H9 (cell line): Measurements from ENCODE around the gene GRIP2. TPM values are rescaled to one million over a fixed set of nuclear protein-coding genes. Genes with fewer than 3 reads are reported as not detected.

Experiments used
- DNase-seq: peaks from one replicate; pipeline ENCODE4 v3.0.0-alpha.2; 2017
- H2AFZ ChIP-seq: one replicate; pipeline ENCODE4 v1.6.1; 2013; ENCODE audit warnings: mild to moderate bottlenecking, low read length, control low read depth, moderate library complexity
- H2AK5ac ChIP-seq: 2 replicates; pipeline ENCODE4 v1.6.1; 2013; ENCODE audit warnings: low read length, control low read depth, mixed read lengths; ENCODE audit not compliant: insufficient read length
- H2BK120ac ChIP-seq: one replicate; pipeline ENCODE4 v1.6.1; 2013; ENCODE audit warnings: low read depth, mild to moderate bottlenecking, low read length, control low read depth, inconsistent platforms; ENCODE audit not compliant: poor library complexity, severe bottlenecking
- H2BK12ac ChIP-seq: 2 replicates; pipeline ENCODE4 v1.6.1; 2013; ENCODE audit warnings: low read length, control low read depth, mixed read lengths, low read depth; ENCODE audit not compliant: insufficient read length
- H2BK15ac ChIP-seq: 2 replicates; pipeline ENCODE4 v1.6.1; 2013; ENCODE audit warnings: low read depth, low read length, control low read depth
- H2BK20ac ChIP-seq: one replicate; pipeline ENCODE4 v1.6.1; 2013; ENCODE audit warnings: low read depth, mild to moderate bottlenecking, low read length, control low read depth, inconsistent platforms; ENCODE audit not compliant: poor library complexity, severe bottlenecking
- H2BK5ac ChIP-seq: 2 replicates; pipeline ENCODE4 v1.6.1; 2013; ENCODE audit warnings: low read length, control low read depth, mixed read lengths; ENCODE audit not compliant: insufficient read length
- H3K14ac ChIP-seq: 2 replicates; pipeline ENCODE4 v1.6.1; 2013; ENCODE audit warnings: low read length, control low read depth; ENCODE audit not compliant: insufficient read depth
- H3K18ac ChIP-seq: 2 replicates; pipeline ENCODE4 v1.6.1; 2013; ENCODE audit warnings: low read depth, mild to moderate bottlenecking, mixed read lengths, low read length, control low read depth; ENCODE audit not compliant: insufficient read length
- H3K23ac ChIP-seq: 2 replicates; pipeline ENCODE4 v1.6.1; 2013; ENCODE audit warnings: low read length, control low read depth, mixed read lengths, low read depth; ENCODE audit not compliant: insufficient read length
- H3K23me2 ChIP-seq: 2 replicates; pipeline ENCODE4 v1.6.1; 2013; ENCODE audit warnings: low read depth, mild to moderate bottlenecking, mixed read lengths, low read length, control low read depth; ENCODE audit not compliant: insufficient read length, poor library complexity, severe bottlenecking
- H3K27ac ChIP-seq: 2 replicates; pipeline ENCODE4 v1.5.1; 2013; ENCODE audit warnings: low read length, control low read depth, mixed read lengths, low read depth; ENCODE audit not compliant: insufficient read length
- H3K27me3 ChIP-seq: 2 replicates; pipeline ENCODE4 v1.6.1; 2013; ENCODE audit warnings: low read length, control low read depth, inconsistent platforms; ENCODE audit not compliant: insufficient read depth
- H3K4ac ChIP-seq: 2 replicates; pipeline ENCODE4 v1.6.1; 2013; ENCODE audit warnings: low read depth, mild to moderate bottlenecking, control low read depth, inconsistent platforms, low read length, moderate library complexity
- H3K4me1 ChIP-seq: 2 replicates; pipeline ENCODE4 v1.6.1; 2013; ENCODE audit warnings: low read length, control low read depth, inconsistent platforms; ENCODE audit not compliant: insufficient read depth
- H3K4me2 ChIP-seq: 2 replicates; pipeline ENCODE4 v1.6.1; 2013; ENCODE audit warnings: low read length, control low read depth, mixed read lengths; ENCODE audit not compliant: insufficient read length, insufficient read depth
- H3K56ac ChIP-seq: 2 replicates; pipeline ENCODE4 v1.6.1; 2013; ENCODE audit warnings: low read depth, mild to moderate bottlenecking, mixed read lengths, low read length, control low read depth; ENCODE audit not compliant: insufficient read length
- H3K79me1 ChIP-seq: 2 replicates; pipeline ENCODE4 v1.6.1; 2013; ENCODE audit warnings: low read depth, mild to moderate bottlenecking, moderate library complexity, low read length, control low read depth, inconsistent platforms; ENCODE audit not compliant: insufficient read depth, poor library complexity, severe bottlenecking
- H3K79me2 ChIP-seq: 2 replicates; pipeline ENCODE4 v1.6.1; 2013; ENCODE audit warnings: low read length, control low read depth, inconsistent platforms; ENCODE audit not compliant: insufficient read depth
- H3K9ac ChIP-seq: 2 replicates; pipeline ENCODE4 v1.6.1; 2013; ENCODE audit warnings: low read length, control low read depth, mixed read lengths; ENCODE audit not compliant: insufficient read length; ENCODE audit errors: extremely low read depth
- H3K9me3 ChIP-seq: one replicate; pipeline ENCODE4 v1.6.1; 2013; ENCODE audit warnings: low read depth, low read length, inconsistent platforms; ENCODE audit not compliant: control insufficient read depth
- H3T11ph ChIP-seq: one replicate; pipeline ENCODE4 v1.6.1; 2013; ENCODE audit warnings: mild to moderate bottlenecking, low read length, control low read depth, inconsistent platforms
- H4K20me1 ChIP-seq: one replicate; pipeline ENCODE4 v1.6.1; 2013; ENCODE audit not compliant: control insufficient read depth, insufficient read length, insufficient read depth
- H4K5ac ChIP-seq: 2 replicates; pipeline ENCODE4 v1.6.1; 2013; ENCODE audit warnings: low read depth, mild to moderate bottlenecking, mixed read lengths, low read length, control low read depth; ENCODE audit not compliant: insufficient read length
- H4K8ac ChIP-seq: replicated peaks from 2 replicates; pipeline ENCODE4 v1.6.1; 2013; ENCODE audit warnings: low read length, control low read depth, mixed read lengths, low read depth; ENCODE audit not compliant: insufficient read length
- H4K91ac ChIP-seq: 2 replicates; pipeline ENCODE4 v1.6.1; 2013; ENCODE audit warnings: low read depth, mild to moderate bottlenecking, moderate library complexity, mixed read lengths, low read length, control low read depth; ENCODE audit not compliant: insufficient read length
- H3K27ac Mint-ChIP-seq, 3 experiments: 2 replicates in 2 of 3; 3 replicates in 1 of 3; pipeline ENCODE4 v1.8.0; 2020 to 2021; ENCODE audit warnings: mixed read lengths in 3 of 3, mild to moderate bottlenecking in 1 of 3, moderate library complexity in 1 of 3
- H3K27me3 Mint-ChIP-seq: 2 replicates; pipeline ENCODE4 v1.8.0; 2021; ENCODE audit warnings: low read depth, mild to moderate bottlenecking, moderate library complexity, mixed read lengths
- H3K36me3 Mint-ChIP-seq, 3 experiments: 2 replicates in 2 of 3; 3 replicates in 1 of 3; pipeline ENCODE4 v1.8.0; 2020 to 2021; ENCODE audit warnings: low read depth in 3 of 3, mixed read lengths in 3 of 3; ENCODE audit not compliant: insufficient read depth in 1 of 3
- H3K4me1 Mint-ChIP-seq, 2 experiments: 2 replicates each; pipeline ENCODE4 v1.8.0; 2020; ENCODE audit warnings: mixed read lengths in 2 of 2
- H3K4me3 Mint-ChIP-seq, 2 experiments: 2 replicates in 1 of 2; 3 replicates in 1 of 2; pipeline ENCODE4 v1.8.0; 2020 to 2021; ENCODE audit warnings: mild to moderate bottlenecking in 2 of 2, mixed read lengths in 2 of 2, moderate library complexity in 1 of 2
- H3K9me3 Mint-ChIP-seq, 2 experiments: 2 replicates in 1 of 2; 3 replicates in 1 of 2; pipeline ENCODE4 v1.8.0; 2020; ENCODE audit warnings: mild to moderate bottlenecking in 2 of 2, mixed read lengths in 2 of 2, moderate library complexity in 1 of 2
- CTCF ChIP-seq: fragments of 200-600 bp; sonication (generic); conservative IDR thresholded peaks from 3 replicates; pipeline ENCODE4 v1.8.0; 2021; ENCODE audit warnings: antibody characterized with exemption, mild to moderate bottlenecking
- WGBS: extraction: QIAGEN DNeasy Blood & Tissue Kit; methylation state at CpG from one replicate; pipeline ENCODE4 v1.1.7; 2013; ENCODE audit warnings: missing lambda C conversion rate, low lambda C conversion rate, mixed read lengths; ENCODE audit not compliant: insufficient read length; ENCODE audit errors: extremely low coverage; 5-methylcytosine and 5-hydroxymethylcytosine counted together
- total RNA-seq: library from RNA; stranded (reverse); gene quantifications from 2 replicates; pipeline ENCODE4 v1.2.1, GENCODE V29; 2021

Gene GRIP2
- total RNA-seq, 1 experiment from 2014 or later, result 3.1 TPM

- Histone ChIP-seq H4K20me1 (no peaks in the 10 kb centered on the region), H3K23ac (no peak overlapping the region), H3K79me1 (no peaks in the 10 kb centered on the region), H3K27me3 (no peaks in the 10 kb centered on the region), H3K18ac (no peak overlapping the region), H2BK120ac (no peak overlapping the region), H3K4me1 (no peaks in the 10 kb centered on the region), H3K9ac (no peak overlapping the region), H3K27ac (no peak overlapping the region), H3K4ac (no peak overlapping the region), H3K14ac (no peak overlapping the region), H3T11ph (no peak overlapping the region), H2BK20ac (no peak overlapping the region), H2BK15ac (no peak overlapping the region), H2BK12ac (no peak overlapping the region), H2AK5ac (no peak overlapping the region), H4K91ac (no peak overlapping the region), H2AFZ (no peak overlapping the region), H4K8ac (no peak overlapping the region), H3K9me3 (no peaks in the 10 kb centered on the region), H3K56ac (no peak overlapping the region), H3K79me2 (no peaks in the 10 kb centered on the region; the same call in 1 of the 2 replicates), H3K4me2 (no peak overlapping the region), H3K23me2 (no peaks in the 10 kb centered on the region), H4K5ac (no peak overlapping the region), H2BK5ac (no peak overlapping the region)
- H3K36me3 Mint-ChIP-seq, result peaks cover 55 to 78% (median 56%) of the 10 kb centered on the region in 3 experiments
- no peak for TF ChIP-seq CTCF
- H3K4me1 Mint-ChIP-seq, result peaks cover 0 to 3% of the 10 kb centered on the region in 2 experiments; a peak in 1 of 4 replicates
- no CpG with 5 or more reads among the region's 1 CpG for WGBS
- no peak for DNase-seq
- no peak overlapping the region for H3K27ac Mint-ChIP-seq
- no peaks in the 10 kb centered on the region for H3K27me3 Mint-ChIP-seq
- no peak overlapping the region for H3K4me3 Mint-ChIP-seq
- H3K9me3 Mint-ChIP-seq, result no peaks in the 10 kb centered on the region; a peak in 2 of 5 replicates
These were observed 93.1 kb downstream of the GRIP2 start for GRCh38 chr3:14446988-14447570.
